Right lobe of liver (tissue), 4 donors: ENCODE data around the gene KLHDC8B.

Source experiments
- POLR2A ChIP-seq: fragments of 450-650 bp; IDR thresholded peaks from one replicate; pipeline ENCODE4 v1.6.1; 2017; ENCODE audit warnings: antibody characterized with exemption, mild to moderate bottlenecking
- TF ChIP-seq, protein P1 (sequence below), 4 donors: fragments of 200-600 bp in 3 of 4; fragments of 450-650 bp in 1 of 4; IDR thresholded peaks; one replicate each; pipeline versions ENCODE4 v1.5.1 to v1.8.0; 2016 to 2022; ENCODE audit warnings: antibody characterized with exemption in 4 of 4, mild to moderate bottlenecking in 2 of 4
- donor health status: DM: no; HTN: no; CAD: no.
- donor health status: DM: no; HTN: no; CAD: no.
- donor health status: DM: no; HTN: yes; CAD: no.

DNA sequence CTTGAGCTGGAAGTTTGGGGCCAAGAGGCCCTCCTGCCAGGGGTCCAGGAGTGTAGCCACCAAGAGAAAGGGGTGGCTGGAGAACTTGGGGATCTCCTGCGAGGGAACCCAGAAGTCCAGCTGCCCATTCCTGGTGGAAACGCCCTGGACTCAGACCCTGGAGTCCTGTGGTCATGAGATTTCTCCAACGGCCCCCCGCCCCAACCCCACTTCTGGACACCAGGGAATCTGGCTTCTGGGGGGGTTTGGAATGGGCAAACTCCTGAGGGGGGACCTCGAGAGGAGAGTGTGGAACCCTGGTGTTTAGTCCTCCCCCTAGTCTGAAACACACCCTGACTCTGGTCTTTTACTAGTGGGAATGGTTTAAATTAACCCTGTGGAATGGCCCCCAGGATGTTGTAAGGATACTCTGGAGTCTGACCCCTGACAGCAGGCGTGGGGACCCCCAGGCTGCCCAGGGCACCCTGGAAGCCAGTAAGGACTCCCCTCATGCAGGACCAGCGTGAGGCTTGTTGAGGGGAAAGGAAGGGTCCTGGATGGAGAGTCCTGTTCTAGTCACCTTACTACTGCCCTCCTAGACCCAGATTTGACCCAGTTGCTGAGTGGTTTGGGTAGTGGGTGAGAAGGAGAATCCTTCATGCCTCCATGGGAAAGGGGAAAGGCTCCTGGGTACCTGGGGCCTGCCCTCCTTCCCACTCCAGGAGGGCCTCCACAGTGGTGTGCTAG, 540 bp downstream of the KLHDC8B start:
- TF ChIP-seq, protein P1, sequence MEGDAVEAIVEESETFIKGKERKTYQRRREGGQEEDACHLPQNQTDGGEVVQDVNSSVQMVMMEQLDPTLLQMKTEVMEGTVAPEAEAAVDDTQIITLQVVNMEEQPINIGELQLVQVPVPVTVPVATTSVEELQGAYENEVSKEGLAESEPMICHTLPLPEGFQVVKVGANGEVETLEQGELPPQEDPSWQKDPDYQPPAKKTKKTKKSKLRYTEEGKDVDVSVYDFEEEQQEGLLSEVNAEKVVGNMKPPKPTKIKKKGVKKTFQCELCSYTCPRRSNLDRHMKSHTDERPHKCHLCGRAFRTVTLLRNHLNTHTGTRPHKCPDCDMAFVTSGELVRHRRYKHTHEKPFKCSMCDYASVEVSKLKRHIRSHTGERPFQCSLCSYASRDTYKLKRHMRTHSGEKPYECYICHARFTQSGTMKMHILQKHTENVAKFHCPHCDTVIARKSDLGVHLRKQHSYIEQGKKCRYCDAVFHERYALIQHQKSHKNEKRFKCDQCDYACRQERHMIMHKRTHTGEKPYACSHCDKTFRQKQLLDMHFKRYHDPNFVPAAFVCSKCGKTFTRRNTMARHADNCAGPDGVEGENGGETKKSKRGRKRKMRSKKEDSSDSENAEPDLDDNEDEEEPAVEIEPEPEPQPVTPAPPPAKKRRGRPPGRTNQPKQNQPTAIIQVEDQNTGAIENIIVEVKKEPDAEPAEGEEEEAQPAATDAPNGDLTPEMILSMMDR (IDR thresholded peaks at IDR 0.05), result no peak
- no peak for TF ChIP-seq POLR2A
